ENCODE results near the gene C1orf159. TPM values are rescaled to one million over a fixed set of nuclear protein-coding genes. Genes with fewer than 3 reads are reported as not detected.
"Not testable (repeated sequence)": the region's sequence is repeated elsewhere in the genome, so short reads cannot be mapped to it uniquely, and the experiment has no call there.

The C1orf159 gene
- total RNA-seq, 1 donor from 2014 or later = 2.1 TPM

GRCh38 chr1:1111516-1112236, 4.2 kb downstream of the C1orf159 start:
- H3K9me3 ChIP-seq (ENCODE audit: control insufficient read depth in 3 of 3, low read length in 3 of 3) = peaks cover 5 to 10% (median 6%) of the 10 kb centered on the region in 3 donors
- H3K4me1 ChIP-seq (ENCODE audit: control insufficient read depth in 3 of 3, insufficient read depth in 3 of 3, low read length in 3 of 3) = peaks cover 0 to 4% (median 0%) of the 10 kb centered on the region in 3 donors
- no peak overlapping the region for H3K9ac ChIP-seq (ENCODE audit: low read depth in 1 of 3, low read length in 3 of 3)
- no peak overlapping the region for H3K27ac ChIP-seq (ENCODE audit: low read depth, low read length)
- no peak overlapping the region for H3K4me3 ChIP-seq (ENCODE audit: low read length in 3 of 3)
- no peaks in the 10 kb centered on the region for H3K27me3 ChIP-seq (ENCODE audit: control insufficient read depth in 3 of 3, insufficient read depth in 3 of 3, low read length in 3 of 3)
- peaks cover 0 to 5% (median 4%) of the 10 kb centered on the region in 3 donors for H3K36me3 ChIP-seq (ENCODE audit: control insufficient read depth in 3 of 3, insufficient read depth in 3 of 3, low read length in 3 of 3)

- H3K9me3 ChIP-seq (ENCODE audit: control insufficient read depth in 3 of 3, low read length in 3 of 3) = peaks cover 5 to 10% (median 6%) of the 10 kb centered on the region in 3 donors
- H3K27ac ChIP-seq (ENCODE audit: low read depth, low read length) = no peak overlapping the region
- no peaks in the 10 kb centered on the region for H3K27me3 ChIP-seq (ENCODE audit: control insufficient read depth in 3 of 3, insufficient read depth in 3 of 3, low read length in 3 of 3)
- no peak overlapping the region for H3K4me3 ChIP-seq (ENCODE audit: low read length in 3 of 3)
- peaks cover 0 to 5% (median 4%) of the 10 kb centered on the region in 3 donors for H3K36me3 ChIP-seq (ENCODE audit: control insufficient read depth in 3 of 3, insufficient read depth in 3 of 3, low read length in 3 of 3)
- peaks cover 0 to 2% (median 0%) of the 10 kb centered on the region in 3 donors for H3K4me1 ChIP-seq (ENCODE audit: control insufficient read depth in 3 of 3, insufficient read depth in 3 of 3, low read length in 3 of 3)
- no peak overlapping the region for H3K9ac ChIP-seq (ENCODE audit: low read depth in 1 of 3, low read length in 3 of 3)
Observed at GRCh38 chr1:1110561-1110971, 5.3 kb downstream of the C1orf159 start.

GRCh38 chr1:1109743-1110142, 6.1 kb downstream of the C1orf159 start:
- Histone ChIP-seq H3K4me3 (ENCODE audit: low read length in 3 of 3) (no peak overlapping the region), H3K36me3 (ENCODE audit: control insufficient read depth in 3 of 3, insufficient read depth in 3 of 3, low read length in 3 of 3) (peaks cover 0 to 5% (median 4%) of the 10 kb centered on the region in 3 donors), H3K9ac (ENCODE audit: low read depth in 1 of 3, low read length in 3 of 3) (no peak overlapping the region), H3K27me3 (ENCODE audit: control insufficient read depth in 3 of 3, insufficient read depth in 3 of 3, low read length in 3 of 3) (no peaks in the 10 kb centered on the region), H3K9me3 (ENCODE audit: control insufficient read depth in 3 of 3, low read length in 3 of 3) (peaks cover 5 to 10% (median 6%) of the 10 kb centered on the region in 3 donors), H3K27ac (ENCODE audit: low read depth, low read length) (no peak overlapping the region), H3K4me1 (ENCODE audit: control insufficient read depth in 3 of 3, insufficient read depth in 3 of 3, low read length in 3 of 3) (no peaks in the 10 kb centered on the region)

- H3K36me3 ChIP-seq (ENCODE audit: control insufficient read depth in 3 of 3, insufficient read depth in 3 of 3, low read length in 3 of 3) = no peaks in the 10 kb centered on the region
- no peak overlapping the region for H3K4me3 ChIP-seq (ENCODE audit: low read length in 3 of 3)
- H3K9me3 ChIP-seq (ENCODE audit: control insufficient read depth in 3 of 3, low read length in 3 of 3) = no peaks in the 10 kb centered on the region
- no peak overlapping the region for H3K27ac ChIP-seq (ENCODE audit: low read depth, low read length)
- no peaks in the 10 kb centered on the region for H3K27me3 ChIP-seq (ENCODE audit: control insufficient read depth in 3 of 3, insufficient read depth in 3 of 3, low read length in 3 of 3)
- no peaks in the 10 kb centered on the region for H3K4me1 ChIP-seq (ENCODE audit: control insufficient read depth in 3 of 3, insufficient read depth in 3 of 3, low read length in 3 of 3)
- no peak overlapping the region for H3K9ac ChIP-seq (ENCODE audit: low read depth in 1 of 3, low read length in 3 of 3)
Observed at GRCh38 chr1:1106510-1107221, 9.2 kb downstream of the C1orf159 start.

- H3K9ac ChIP-seq (ENCODE audit: low read depth in 1 of 3, low read length in 3 of 3); H3K36me3 ChIP-seq (ENCODE audit: control insufficient read depth in 3 of 3, insufficient read depth in 3 of 3, low read length in 3 of 3); H3K4me3 ChIP-seq (ENCODE audit: low read length in 3 of 3); H3K27me3 ChIP-seq (ENCODE audit: control insufficient read depth in 3 of 3, insufficient read depth in 3 of 3, low read length in 3 of 3); H3K4me1 ChIP-seq (ENCODE audit: control insufficient read depth in 3 of 3, insufficient read depth in 3 of 3, low read length in 3 of 3); H3K9me3 ChIP-seq (ENCODE audit: control insufficient read depth in 3 of 3, low read length in 3 of 3); H3K27ac ChIP-seq (ENCODE audit: low read depth, low read length): not testable (repeated sequence)
Observed at GRCh38 chr1:1104152-1104551, 11.7 kb downstream of the C1orf159 start.

- no peak overlapping the region for H3K9ac ChIP-seq (ENCODE audit: low read depth in 1 of 3, low read length in 3 of 3)
- H3K4me3 ChIP-seq (ENCODE audit: low read length in 3 of 3) = no peak overlapping the region
Observed at GRCh38 chr1:1101503-1101902, 14.4 kb downstream of the C1orf159 start.

GRCh38 chr1:1100296-1100695, 15.6 kb downstream of the C1orf159 start:
- Histone ChIP-seq H3K27ac (ENCODE audit: low read depth, low read length) (no peak overlapping the region), H3K36me3 (ENCODE audit: control insufficient read depth in 3 of 3, insufficient read depth in 3 of 3, low read length in 3 of 3) (no peaks in the 10 kb centered on the region), H3K4me3 (ENCODE audit: low read length in 3 of 3) (no peak overlapping the region), H3K27me3 (ENCODE audit: control insufficient read depth in 3 of 3, insufficient read depth in 3 of 3, low read length in 3 of 3) (no peaks in the 10 kb centered on the region), H3K9me3 (ENCODE audit: control insufficient read depth in 3 of 3, low read length in 3 of 3) (no peaks in the 10 kb centered on the region), H3K9ac (ENCODE audit: low read depth in 1 of 3, low read length in 3 of 3) (no peak overlapping the region), H3K4me1 (ENCODE audit: control insufficient read depth in 3 of 3, insufficient read depth in 3 of 3, low read length in 3 of 3) (no peaks in the 10 kb centered on the region)

More at GRCh38 chr1:1101503-1101902, 14.4 kb downstream of the C1orf159 start:
- H3K9me3 ChIP-seq (ENCODE audit: control insufficient read depth in 3 of 3, low read length in 3 of 3) = no peaks in the 10 kb centered on the region
- H3K27ac ChIP-seq (ENCODE audit: low read depth, low read length) = no peak overlapping the region
- H3K4me1 ChIP-seq (ENCODE audit: control insufficient read depth in 3 of 3, insufficient read depth in 3 of 3, low read length in 3 of 3) = no peaks in the 10 kb centered on the region
- H3K36me3 ChIP-seq (ENCODE audit: control insufficient read depth in 3 of 3, insufficient read depth in 3 of 3, low read length in 3 of 3) = no peaks in the 10 kb centered on the region
- no peaks in the 10 kb centered on the region for H3K27me3 ChIP-seq (ENCODE audit: control insufficient read depth in 3 of 3, insufficient read depth in 3 of 3, low read length in 3 of 3)

- Histone ChIP-seq H3K4me3 (ENCODE audit: low read length in 3 of 3) (no peak overlapping the region), H3K9me3 (ENCODE audit: control insufficient read depth in 3 of 3, low read length in 3 of 3) (no peaks in the 10 kb centered on the region), H3K36me3 (ENCODE audit: control insufficient read depth in 3 of 3, insufficient read depth in 3 of 3, low read length in 3 of 3) (no peaks in the 10 kb centered on the region), H3K9ac (ENCODE audit: low read depth in 1 of 3, low read length in 3 of 3) (no peak overlapping the region), H3K4me1 (ENCODE audit: control insufficient read depth in 3 of 3, insufficient read depth in 3 of 3, low read length in 3 of 3) (no peaks in the 10 kb centered on the region), H3K27me3 (ENCODE audit: control insufficient read depth in 3 of 3, insufficient read depth in 3 of 3, low read length in 3 of 3) (no peaks in the 10 kb centered on the region), H3K27ac (ENCODE audit: low read depth, low read length) (no peak overlapping the region)
Observed at GRCh38 chr1:1099506-1100183, 16.2 kb downstream of the C1orf159 start.

- no peak overlapping the region for H3K9ac ChIP-seq (ENCODE audit: low read depth in 1 of 3, low read length in 3 of 3)
- no peak overlapping the region for H3K27ac ChIP-seq (ENCODE audit: low read depth, low read length)
- no peaks in the 10 kb centered on the region for H3K27me3 ChIP-seq (ENCODE audit: control insufficient read depth in 3 of 3, insufficient read depth in 3 of 3, low read length in 3 of 3)
- H3K4me3 ChIP-seq (ENCODE audit: low read length in 3 of 3) = no peak overlapping the region
- H3K9me3 ChIP-seq (ENCODE audit: control insufficient read depth in 3 of 3, low read length in 3 of 3) = no peaks in the 10 kb centered on the region
- no peaks in the 10 kb centered on the region for H3K36me3 ChIP-seq (ENCODE audit: control insufficient read depth in 3 of 3, insufficient read depth in 3 of 3, low read length in 3 of 3)
- H3K4me1 ChIP-seq (ENCODE audit: control insufficient read depth in 3 of 3, insufficient read depth in 3 of 3, low read length in 3 of 3) = peaks cover 0 to 3% (median under 1%) of the 10 kb centered on the region in 3 donors
Observed at GRCh38 chr1:1098681-1099421, 17.0 kb downstream of the C1orf159 start.
